K562 (cell line): ENCODE data around the gene NAA15. TPM values are rescaled to one million over a fixed set of nuclear protein-coding genes. Genes with fewer than 3 reads are reported as not detected.

Source experiments
- ATAC-seq: fragments of 200-7000 bp; cut with Tn5 transposase; 3 replicates; pipeline ENCODE4 v1.9.1; 2020; ENCODE audit warnings: moderate library complexity
- BruUV-seq: library from RNA; stranded (reverse); fragments of 400-500 nt; replicated peaks from 2 replicates; lab custom pipeline; 2021; lab: Mats Ljungman, UMichigan
- CTCF ChIA-PET: fragments of 300-600 bp; formaldehyde crosslinking; extraction: SDS; loops from one replicate; lab custom pipeline; 2021; ENCODE audit warnings: low intra/inter-chr PET ratio; lab: Yijun Ruan, JAX
- POLR2A ChIA-PET: fragments of 300-600, 350-650 bp; sonication (Branson Sonifier 250); formaldehyde crosslinking; extraction: SDS; loops from one replicate; lab custom pipeline; 2021; ENCODE audit warnings: antibody characterized with exemption, inconsistent platforms; lab: Yijun Ruan, JAX
- DNase-seq, 4 experiments: peaks; one replicate each; pipeline versions ENCODE4 v3.0.0 to v3.0.0-alpha.2; 2011 to 2018; ENCODE audit warnings: low spot score in 3 of 4, mixed read lengths in 3 of 4; ENCODE audit errors: extremely low read depth in 1 of 4
- FAIRE-seq: peaks from 2 replicates; lab custom pipeline; 2011; peaks lifted over from hg19 to GRCh38; lab: Jason Lieb, UNC
- H2AFZ ChIP-seq: 2 replicates; pipeline ENCODE4 v1.6.0; 2011; ENCODE audit warnings: low read depth, low read length, control low read depth, inconsistent platforms
- H3K27ac ChIP-seq: fragments of 200-600 bp; 3 replicates; pipeline ENCODE4 v1.8.0; 2011; ENCODE audit warnings: low read depth, mild to moderate bottlenecking, control low read depth, inconsistent platforms, low read length, moderate library complexity, mixed read lengths; ENCODE audit errors: extremely low read depth
- H3K27me3 ChIP-seq, 2 experiments: fragments of 300-600 bp in 1 of 2; 2 replicates in 1 of 2; 3 replicates in 1 of 2; pipeline versions ENCODE4 v1.6.0 to v1.8.0; 2011; ENCODE audit warnings: inconsistent platforms in 2 of 2, low read length in 2 of 2, mild to moderate bottlenecking in 1 of 2, mixed read lengths in 1 of 2, moderate library complexity in 1 of 2; ENCODE audit not compliant: control insufficient read depth in 2 of 2, insufficient read depth in 2 of 2
- H3K36me3 ChIP-seq: fragments of 300-600 bp; 3 replicates; pipeline ENCODE4 v1.8.0; 2011; ENCODE audit warnings: mild to moderate bottlenecking, low read length, inconsistent platforms; ENCODE audit not compliant: control insufficient read depth, insufficient read depth
- H3K4me1 ChIP-seq, 2 experiments: fragments of 200-600 bp in 1 of 2; replicated peaks in 1 of 2; 2 replicates in 1 of 2; 3 replicates in 1 of 2; pipeline versions ENCODE4 v1.5.1 to v1.8.0; 2011; ENCODE audit warnings: inconsistent platforms in 2 of 2, low read length in 2 of 2, mild to moderate bottlenecking in 1 of 2, mixed read lengths in 1 of 2, moderate library complexity in 1 of 2; ENCODE audit not compliant: control insufficient read depth in 2 of 2, insufficient read depth in 2 of 2
- H3K4me2 ChIP-seq: 2 replicates; pipeline ENCODE4 v1.6.1; 2011; ENCODE audit warnings: low read length, control low read depth, inconsistent platforms, mixed read lengths; ENCODE audit not compliant: insufficient read depth
- H3K4me3 ChIP-seq: fragments of 200-600 bp; sonication (generic), shearing (Covaris generic); 2 replicates; pipeline ENCODE4 v1.5.1; 2016; ENCODE audit warnings: control low read depth, inconsistent platforms
- H3K79me2 ChIP-seq: fragments of 200-600 bp; 3 replicates; pipeline ENCODE4 v1.8.0; 2011; ENCODE audit warnings: low read length, inconsistent platforms; ENCODE audit not compliant: control insufficient read depth, insufficient read depth
- H3K9ac ChIP-seq, 2 experiments: 2 replicates each; pipeline versions ENCODE4 v1.6.0 to v1.6.1; 2011; ENCODE audit warnings: low read depth in 2 of 2, low read length in 2 of 2, control low read depth in 1 of 2, inconsistent platforms in 1 of 2, mild to moderate bottlenecking in 1 of 2, mixed read lengths in 1 of 2; ENCODE audit not compliant: insufficient read depth in 1 of 2
- H3K9me1 ChIP-seq: one replicate; pipeline ENCODE4 v1.6.0; 2011; ENCODE audit warnings: inconsistent platforms, mild to moderate bottlenecking, low read length, moderate library complexity; ENCODE audit not compliant: control insufficient read depth, insufficient read depth
- H3K9me3 ChIP-seq: replicated peaks from 2 replicates; pipeline ENCODE4 v1.5.1; 2011; ENCODE audit warnings: low read depth, low read length, inconsistent platforms; ENCODE audit not compliant: control insufficient read depth, insufficient read depth
- H4K20me1 ChIP-seq: replicated peaks from 2 replicates; pipeline ENCODE4 v1.6.1; 2011; ENCODE audit warnings: low read length, inconsistent platforms, mixed read lengths; ENCODE audit not compliant: control insufficient read depth, insufficient read depth
- CBX3 ChIP-seq, 2 experiments: IDR thresholded peaks; 1 replicate in 1 of 2; 2 replicates in 1 of 2; pipeline ENCODE4 v1.6.1; 2012; ENCODE audit warnings: inconsistent platforms in 2 of 2, low read length in 2 of 2, borderline replicate concordance in 1 of 2, control low read depth in 1 of 2
- CUX1 ChIP-seq: fragments of 200-800 bp; sonication (Bioruptor generic); IDR thresholded peaks from 2 replicates; pipeline ENCODE4 v1.6.1; 2016; ENCODE audit warnings: missing genetic modification characterization, missing compliant biosample characterization
- E2F3 ChIP-seq: fragments of 250-450 bp; sonication (Bioruptor Pico); IDR thresholded peaks from 2 replicates; pipeline ENCODE4 v1.4.0; 2020; ENCODE audit warnings: mild to moderate bottlenecking
- E2F4 ChIP-seq: sonication (generic); formaldehyde crosslinking; IDR thresholded peaks from 2 replicates; pipeline ENCODE4 v1.8.0; 2022; ENCODE audit warnings: mild to moderate bottlenecking, low read depth, missing genetic modification reagents
- EHMT2 ChIP-seq: fragments of 450-650 bp; IDR thresholded peaks from 2 replicates; pipeline ENCODE4 v1.6.1; 2018; ENCODE audit warnings: antibody characterized with exemption
- ETV1 ChIP-seq: fragments of 450-650 bp; conservative IDR thresholded peaks from 2 replicates; pipeline ENCODE4 v1.6.1; 2016; ENCODE audit warnings: missing genetic modification characterization, control low read depth, low read depth, missing compliant biosample characterization
- FOXK2 ChIP-seq, 2 experiments: fragments of 450-650 bp; IDR thresholded peaks in 1 of 2; conservative IDR thresholded peaks in 1 of 2; 2 replicates each; pipeline ENCODE4 v1.6.1; 2016; ENCODE audit warnings: low read depth in 2 of 2, mild to moderate bottlenecking in 1 of 2
- MIER1 ChIP-seq: fragments of 450-650 bp; IDR thresholded peaks from 2 replicates; pipeline ENCODE4 v1.6.1; 2016; ENCODE audit warnings: antibody characterized with exemption, mild to moderate bottlenecking, low read depth
- MTA2 ChIP-seq: fragments of 450-650 bp; IDR thresholded peaks from 2 replicates; pipeline ENCODE4 v1.6.1; 2016; ENCODE audit warnings: low read depth
- NCOA2 ChIP-seq, 2 experiments: fragments of 450-650 bp; IDR thresholded peaks; 2 replicates each; pipeline ENCODE4 v1.6.1; 2018; ENCODE audit warnings: mild to moderate bottlenecking in 2 of 2, moderate library complexity in 1 of 2; ENCODE audit not compliant: partially characterized antibody in 2 of 2
- SIX5 ChIP-seq, 2 experiments: IDR thresholded peaks; 2 replicates each; pipeline ENCODE4 v1.6.1; 2011; ENCODE audit warnings: low read length in 2 of 2, borderline replicate concordance in 1 of 2, low read depth in 1 of 2, mild to moderate bottlenecking in 1 of 2, moderate library complexity in 1 of 2; ENCODE audit not compliant: insufficient read depth in 1 of 2
- ZC3H11A ChIP-seq: IDR thresholded peaks from 2 replicates; pipeline ENCODE4 v1.6.1; 2012; ENCODE audit warnings: low read depth, low read length, improper control_type of control experiment
- ZKSCAN3 ChIP-seq: fragments of 250-450 bp; sonication (Bioruptor Pico); IDR thresholded peaks from 2 replicates; pipeline ENCODE4 v1.4.0; 2020
- ZNF212 ChIP-seq: fragments of 450-650 bp; formaldehyde crosslinking; IDR thresholded peaks from 2 replicates; pipeline ENCODE4 v1.4.0; 2020; ENCODE audit warnings: mild to moderate bottlenecking
- ZNF431 ChIP-seq: sonication (generic); formaldehyde crosslinking; IDR thresholded peaks from 2 replicates; pipeline ENCODE4 v1.8.0; 2022; ENCODE audit warnings: mild to moderate bottlenecking, missing genetic modification reagents
- WGBS: fragments of 100-300 bp; shearing (Covaris generic); methylation state at CpG from one replicate; pipeline ENCODE4 v1.1.6; 2016; ENCODE audit warnings: low coverage, mixed read lengths; ENCODE audit not compliant: insufficient coverage; ENCODE audit errors: missing lambda C conversion rate; 5-methylcytosine and 5-hydroxymethylcytosine counted together
- in situ Hi-C: fragments of 300-500 bp; cut with MboI; formaldehyde crosslinking; loops from 4 replicates; pipeline ENCODE4 v1.15.0; 2018; ENCODE audit warnings: inconsistent platforms, mixed read lengths
- intact Hi-C: fragments of 100-400 bp; cut with micrococcal nuclease; formaldehyde crosslinking; loops from 2 replicates; pipeline ENCODE4 v1.14.2; 2022
- polyA plus RNA-seq, 8 experiments: library from polyadenylated mRNA; depleted of rRNA in 4 of 8; stranded (reverse) in 5 of 8; unstranded in 3 of 8; fragments of >200 nt; fragmentation: Nextera tagmentation in 2 of 8; fragmentation: Illumina TruSeq in 1 of 8; extraction: Ambion mirVana in 2 of 8; extraction: Trizol in 1 of 8; gene quantifications; 2 replicates each; pipeline versions ENCODE4 v1.2.1 to v1.2.3, GENCODE V29; 2011 to 2014; ENCODE audit warnings: inconsistent platforms in 1 of 8, missing spikeins in 1 of 8
- total RNA-seq, 7 experiments: library from RNA; depleted of rRNA in 6 of 7; stranded (reverse); fragments of >200 nt in 6 of 7; fragmentation: Illumina TruSeq in 2 of 7; extraction: Trizol in 2 of 7; gene quantifications; 2 replicates each; pipeline versions ENCODE4 v1.2.1 to v1.2.3, GENCODE V29; 2011 to 2021; ENCODE audit warnings: low replicate concordance in 1 of 7

NAA15 gene
- total and polyA plus RNA-seq, 9 of the 15 experiments (the other 6 are each of a cell fraction or from before 2014, with no cell fraction given): 37.8 to 117 (median 63.2) TPM

GRCh38 chr4:139374251-139374650 lies 72.9 kb downstream of the NAA15 start:
- H3K9me1 ChIP-seq: no peaks in the 10 kb centered on the region
- BruUV-seq: no TSS peak
- H3K79me2 ChIP-seq: peaks cover 5% of the 10 kb centered on the region; the same call in 1 of the 3 replicates
- DNase-seq (no peak), ATAC-seq (no peak), FAIRE-seq (no peak)
- no peak overlapping the region for H3K9ac ChIP-seq
- CTCF ChIA-PET: no interaction called here
- WGBS: 61% methylated on average over 1 of the region's 1 CpG
- H2AFZ ChIP-seq: no peak overlapping the region
- no peaks in the 10 kb centered on the region for H3K4me1 ChIP-seq
- no peaks in the 10 kb centered on the region for H4K20me1 ChIP-seq
- POLR2A ChIA-PET: no interaction called here
- no peak overlapping the region for H3K4me2 ChIP-seq
- intact Hi-C loops (no loop called here), in situ Hi-C loops (no loop called here)
- H3K27me3 ChIP-seq: no peaks in the 10 kb centered on the region
- peaks cover 92% of the 10 kb centered on the region for H3K36me3 ChIP-seq
- H3K4me3 ChIP-seq: no peak overlapping the region
- no peaks in the 10 kb centered on the region for H3K9me3 ChIP-seq
- TF ChIP-seq ZKSCAN3 (CRISPR knock-in tag) (no peak), E2F4 (no peak), SIX5 (IDR thresholded peaks at IDR 0.05; ENCODE audit: borderline replicate concordance in 1 of 2, insufficient read depth in 1 of 2, low read depth in 1 of 2, low read length in 2 of 2) (no peak), MTA2 (no peak), FOXK2 (conservative IDR thresholded peaks at IDR 0.05 in 1 of 2, IDR thresholded peaks at IDR 0.05 in 1 of 2; ENCODE audit: low read depth in 2 of 2) (no peak), ZC3H11A (no peak), CUX1 (CRISPR knock-in tag) (no peak), ZNF212 (no peak), ETV1 (no peak), NCOA2 (IDR thresholded peaks at IDR 0.05; ENCODE audit: partially characterized antibody in 2 of 2) (no peak), CBX3 (IDR thresholded peaks at IDR 0.05; ENCODE audit: borderline replicate concordance in 1 of 2, low read length in 2 of 2) (no peak), MIER1 (no peak), ZNF431 (no peak), E2F3 (CRISPR knock-in tag) (no peak), EHMT2 (no peak)
- H3K27ac ChIP-seq: no peak overlapping the region
